Activated CD8-positive, alpha-beta memory T cell treated with anti-CD3 and anti-CD28 coated beads, Interleukin-2, amount 50 U/mL, for 24 hours (primary cell): Measurements from ENCODE around the gene WDPCP.
"Not testable (repeated sequence)": the region's sequence is repeated elsewhere in the genome, so short reads cannot be mapped to it uniquely, and the experiment has no call there.

Experiments used
- DNase-seq: peaks from one replicate; pipeline ENCODE4 v3.0.0-alpha.2; 2020; ENCODE audit errors: extremely low read depth

The WDPCP gene

GRCh38 chr2:63544017-63544627, 44.2 kb downstream of the WDPCP start:
- DNase-seq: no peak

GRCh38 chr2:63539416-63540162, 48.7 kb downstream of the WDPCP start:
- no peak for DNase-seq

GRCh38 chr2:63538390-63538789, 49.9 kb downstream of the WDPCP start:
- no peak for DNase-seq

- DNase-seq: no peak
Measured at GRCh38 chr2:63537306-63537705, 51.0 kb downstream of the WDPCP start.

- no peak for DNase-seq
Measured at GRCh38 chr2:63530704-63531279, 57.5 kb downstream of the WDPCP start.

- no peak for DNase-seq
Measured at GRCh38 chr2:63525905-63526304, 62.4 kb downstream of the WDPCP start.

GRCh38 chr2:63522950-63523349, 65.3 kb downstream of the WDPCP start:
- DNase-seq: no peak

GRCh38 chr2:63520793-63521192, 67.5 kb downstream of the WDPCP start:
- DNase-seq: no peak

GRCh38 chr2:63514781-63515180, 73.5 kb downstream of the WDPCP start:
- DNase-seq: no peak

GRCh38 chr2:63514237-63514716, 74.0 kb downstream of the WDPCP start:
- DNase-seq: no peak

- no peak for DNase-seq
Measured at GRCh38 chr2:63506320-63506719, 82.0 kb downstream of the WDPCP start.

GRCh38 chr2:63503818-63504217, 84.5 kb downstream of the WDPCP start:
- DNase-seq: no peak

- no peak for DNase-seq
Measured at GRCh38 chr2:63500398-63500797, 87.9 kb downstream of the WDPCP start.

- DNase-seq: no peak
Measured at GRCh38 chr2:63497576-63497975, 90.7 kb downstream of the WDPCP start.

- no peak for DNase-seq
Measured at GRCh38 chr2:63494968-63495367, 93.3 kb downstream of the WDPCP start.

- no peak for DNase-seq
Measured at GRCh38 chr2:63494100-63494499, 94.2 kb downstream of the WDPCP start.

GRCh38 chr2:63488118-63488713, 100.1 kb downstream of the WDPCP start:
- DNase-seq: no peak

- DNase-seq: no peak
Measured at GRCh38 chr2:63486861-63487290, 101.4 kb downstream of the WDPCP start.

- no peak for DNase-seq
Measured at GRCh38 chr2:63484901-63485300, 103.4 kb downstream of the WDPCP start.

GRCh38 chr2:63484481-63484880, 103.8 kb downstream of the WDPCP start:
- DNase-seq: no peak

- no peak for DNase-seq
Measured at GRCh38 chr2:63477686-63478085, 110.6 kb downstream of the WDPCP start.

GRCh38 chr2:63469313-63469712, 119.0 kb downstream of the WDPCP start:
- not testable (repeated sequence) for DNase-seq

GRCh38 chr2:63465633-63466032, 122.6 kb downstream of the WDPCP start:
- no peak for DNase-seq
